Liver (tissue), 9 donors: ENCODE results near the gene BBS7. TPM values are rescaled to one million over a fixed set of nuclear protein-coding genes. Genes with fewer than 3 reads are reported as not detected.

ENCODE experiments used
- DNase-seq: peaks from one replicate; pipeline ENCODE4 v3.0.0-alpha.2; 2017; ENCODE audit warnings: low spot score
- H3K27ac ChIP-seq, 2 donors: one replicate each; pipeline ENCODE4 v1.7.0; 2013; ENCODE audit warnings: inconsistent platforms in 2 of 2, low read length in 2 of 2, control low read depth in 1 of 2, low read depth in 1 of 2, mild to moderate bottlenecking in 1 of 2
- H3K27me3 ChIP-seq, 4 donors: one replicate each; pipeline versions ENCODE4 v1.6.1 to v1.7.0; 2013; ENCODE audit warnings: low read length in 3 of 4, inconsistent platforms in 1 of 4, mild to moderate bottlenecking in 1 of 4, moderate library complexity in 1 of 4; ENCODE audit not compliant: control insufficient read depth in 4 of 4, insufficient read depth in 4 of 4
- H3K36me3 ChIP-seq, 4 donors: one replicate each; pipeline versions ENCODE4 v1.6.1 to v1.7.0; 2013; ENCODE audit warnings: low read length in 3 of 4, mild to moderate bottlenecking in 3 of 4, low read depth in 1 of 4, moderate library complexity in 1 of 4; ENCODE audit not compliant: control insufficient read depth in 4 of 4, insufficient read depth in 3 of 4
- H3K4me1 ChIP-seq, 4 donors: one replicate each; pipeline versions ENCODE4 v1.6.1 to v1.7.0; 2013; ENCODE audit warnings: low read length in 3 of 4, mild to moderate bottlenecking in 3 of 4, moderate library complexity in 1 of 4; ENCODE audit not compliant: control insufficient read depth in 4 of 4, insufficient read depth in 4 of 4
- H3K4me3 ChIP-seq, 3 donors: one replicate each; pipeline versions ENCODE4 v1.6.1 to v1.7.0; 2013; ENCODE audit warnings: low read length in 3 of 3, control low read depth in 1 of 3, low read depth in 1 of 3, mild to moderate bottlenecking in 1 of 3
- H3K9ac ChIP-seq, 2 donors: one replicate each; pipeline ENCODE4 v1.7.0; 2013; ENCODE audit warnings: low read length in 2 of 2, mild to moderate bottlenecking in 2 of 2, moderate library complexity in 2 of 2, control low read depth in 1 of 2, low read depth in 1 of 2
- H3K9me3 ChIP-seq, 4 donors: one replicate each; pipeline versions ENCODE4 v1.6.1 to v1.7.0; 2013; ENCODE audit warnings: low read length in 3 of 4; ENCODE audit not compliant: control insufficient read depth in 4 of 4
- FOXA2 ChIP-seq: IDR thresholded peaks from 2 replicates; pipeline ENCODE4 v1.6.1; 2016; ENCODE audit warnings: antibody characterized with exemption
- GABPA ChIP-seq, 2 donors: IDR thresholded peaks in 1 of 2; conservative IDR thresholded peaks in 1 of 2; 2 replicates each; pipeline ENCODE4 v1.6.1; 2016; ENCODE audit warnings: antibody characterized with exemption in 2 of 2, mild to moderate bottlenecking in 1 of 2, moderate library complexity in 1 of 2
- HNF4A ChIP-seq, 2 donors: conservative IDR thresholded peaks; 2 replicates each; pipeline ENCODE4 v1.6.1; 2016; ENCODE audit warnings: antibody characterized with exemption in 2 of 2, mild to moderate bottlenecking in 2 of 2
- HNF4G ChIP-seq: IDR thresholded peaks from 2 replicates; pipeline ENCODE4 v1.6.1; 2016; ENCODE audit warnings: antibody characterized with exemption
- JUND ChIP-seq, 2 donors: IDR thresholded peaks; 2 replicates each; pipeline ENCODE4 v1.6.1; 2016; ENCODE audit warnings: antibody characterized with exemption in 2 of 2
- NR2F2 ChIP-seq: IDR thresholded peaks from 2 replicates; pipeline ENCODE4 v1.6.1; 2016; ENCODE audit warnings: antibody characterized with exemption
- RAD21 ChIP-seq, 2 donors: IDR thresholded peaks; 2 replicates each; pipeline ENCODE4 v1.6.1; 2016; ENCODE audit warnings: antibody characterized with exemption in 2 of 2, mild to moderate bottlenecking in 2 of 2
- REST ChIP-seq: IDR thresholded peaks from 2 replicates; pipeline ENCODE4 v1.6.1; 2016; ENCODE audit warnings: antibody characterized with exemption, mild to moderate bottlenecking
- RXRA ChIP-seq, 2 donors: IDR thresholded peaks; 2 replicates each; pipeline ENCODE4 v1.6.1; 2017 to 2018; ENCODE audit warnings: antibody characterized with exemption in 2 of 2, mild to moderate bottlenecking in 1 of 2
- SP1 ChIP-seq: IDR thresholded peaks from 2 replicates; pipeline ENCODE4 v1.6.1; 2018; ENCODE audit warnings: antibody characterized with exemption, mild to moderate bottlenecking
- TAF1 ChIP-seq: conservative IDR thresholded peaks from 2 replicates; pipeline ENCODE4 v1.6.1; 2016; ENCODE audit warnings: antibody characterized with exemption, mild to moderate bottlenecking
- YY1 ChIP-seq: IDR thresholded peaks from 2 replicates; pipeline ENCODE4 v1.6.1; 2016; ENCODE audit warnings: antibody characterized with exemption, mild to moderate bottlenecking
- WGBS: extraction: QIAGEN DNeasy Blood & Tissue Kit; methylation state at CpG from one replicate; pipeline ENCODE4 v1.1.7; 2013; 5-methylcytosine and 5-hydroxymethylcytosine counted together
- polyA plus RNA-seq, 2 donors: library from polyadenylated mRNA; stranded (reverse) in 1 of 2; unstranded in 1 of 2; fragments of 200-250 nt in 1 of 2; fragments of >200 nt in 1 of 2; fragmentation: Nextera tagmentation in 1 of 2; extraction: Ambion mirVana in 1 of 2; gene quantifications; one replicate each; pipeline versions ENCODE4 v1.2.1 to v1.2.3, GENCODE V29; 2013 to 2015
- total RNA-seq, 2 donors: library from RNA; depleted of rRNA; stranded (reverse); fragments of >200 nt; gene quantifications; one replicate each; pipeline ENCODE4 v1.2.3, GENCODE V29; 2014
- TF ChIP-seq, protein P1 (sequence below): IDR thresholded peaks from 2 replicates; pipeline ENCODE4 v1.6.1; 2016; ENCODE audit warnings: antibody characterized with exemption
- TF ChIP-seq, protein P2 (sequence below): IDR thresholded peaks from 2 replicates; pipeline ENCODE4 v1.6.1; 2016; ENCODE audit warnings: antibody characterized with exemption
- TF ChIP-seq, protein P3 (sequence below): IDR thresholded peaks from 2 replicates; pipeline ENCODE4 v1.6.1; 2016; ENCODE audit warnings: antibody characterized with exemption
- donor health status: healthy.
- donor health status: healthy.
- donor health status: healthy.
- donor health status: healthy.
- donor health status: healthy.

Gene BBS7
- total and polyA plus RNA-seq, 4 donors, result 1.8 to 8.4 (median 3.1) TPM

DNA sequence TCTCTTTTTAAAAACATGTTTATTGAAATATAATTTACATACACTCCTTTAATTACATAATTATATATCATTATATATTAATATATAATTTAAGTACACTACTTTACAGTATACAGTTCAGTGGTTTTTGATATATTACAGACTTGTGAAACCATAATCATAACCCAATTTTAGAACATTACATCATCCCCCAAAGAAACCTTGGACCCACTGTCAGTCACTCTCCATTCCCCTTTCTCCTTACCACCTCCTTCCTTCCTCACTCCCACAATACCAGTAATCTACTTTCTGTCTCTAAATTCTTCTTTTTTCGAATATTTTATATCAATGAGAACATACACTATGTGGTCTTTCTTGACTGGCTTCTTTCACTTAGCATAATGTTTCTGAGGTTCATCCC, 87.1 kb downstream of the BBS7 start:
- no peaks in the 10 kb centered on the region for H3K27me3 ChIP-seq
- H3K36me3 ChIP-seq, result no peaks in the 10 kb centered on the region
- H3K9me3 ChIP-seq, result peaks cover 0 to 6% (median 2%) of the 10 kb centered on the region in 4 donors
- no peak overlapping the region for H3K27ac ChIP-seq
- no peak overlapping the region for H3K4me3 ChIP-seq
- H3K4me1 ChIP-seq, result no peaks in the 10 kb centered on the region
- no peak for TF ChIP-seq RXRA (IDR thresholded peaks at IDR 0.05)
- no peak for TF ChIP-seq GABPA (IDR thresholded peaks at IDR 0.05 in 1 of 2, conservative IDR thresholded peaks at IDR 0.05 in 1 of 2)
- no peak for TF ChIP-seq SP1
- no peak for TF ChIP-seq TAF1
- no peak for TF ChIP-seq HNF4A (conservative IDR thresholded peaks at IDR 0.05)
- no peak for TF ChIP-seq RAD21 (IDR thresholded peaks at IDR 0.05)
- TF ChIP-seq FOXA2, result no peak
- TF ChIP-seq, protein P1, sequence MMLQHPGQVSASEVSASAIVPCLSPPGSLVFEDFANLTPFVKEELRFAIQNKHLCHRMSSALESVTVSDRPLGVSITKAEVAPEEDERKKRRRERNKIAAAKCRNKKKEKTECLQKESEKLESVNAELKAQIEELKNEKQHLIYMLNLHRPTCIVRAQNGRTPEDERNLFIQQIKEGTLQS, result no peak
- no peak for TF ChIP-seq YY1
- no peak for TF ChIP-seq JUND (IDR thresholded peaks at IDR 0.05)
- no peak for TF ChIP-seq REST
- no peak for TF ChIP-seq HNF4G
- no peak for DNase-seq
- no peak overlapping the region for H3K9ac ChIP-seq
- 53% methylated on average over 1 of the region's 1 CpG for WGBS

DNA sequence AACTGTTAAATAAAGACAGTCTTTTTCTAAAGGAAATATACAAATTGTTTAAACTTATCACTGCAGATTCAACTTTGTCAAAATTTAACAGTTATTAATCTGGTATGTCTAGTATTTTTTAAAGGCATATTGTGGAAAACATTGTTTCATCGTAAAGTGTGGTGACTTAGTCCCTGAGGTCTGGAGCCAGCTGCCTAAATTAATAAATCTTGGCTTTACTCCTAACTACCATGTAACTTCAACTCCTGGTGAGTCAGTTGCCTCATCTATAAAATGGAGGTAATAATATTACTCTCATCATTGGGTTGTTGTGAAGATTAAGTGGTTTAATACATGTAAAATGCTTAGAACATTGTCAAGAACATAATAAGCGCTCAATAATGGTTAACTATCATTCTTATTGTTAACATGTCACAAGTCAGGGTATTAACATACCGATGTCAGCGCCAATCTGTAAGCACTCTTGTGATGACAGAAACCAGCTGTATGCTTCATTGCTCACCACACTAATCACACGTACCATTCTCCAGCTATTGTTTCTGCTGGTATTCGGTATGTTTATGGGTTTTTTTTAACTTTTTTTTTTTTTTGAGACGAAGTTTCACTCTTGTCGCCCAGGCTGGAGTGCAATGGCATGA, 91.2 kb downstream of the BBS7 start:
- Histone ChIP-seq H3K36me3 (no peaks in the 10 kb centered on the region), H3K27ac (no peak overlapping the region), H3K9ac (no peak overlapping the region), H3K9me3 (peaks cover 0 to under 1% (median 0%) of the 10 kb centered on the region in 4 donors), H3K27me3 (no peaks in the 10 kb centered on the region), H3K4me3 (no peak overlapping the region), H3K4me1 (no peaks in the 10 kb centered on the region)
- no peak for TF ChIP-seq NR2F2
- TF ChIP-seq TAF1, result no peak
- TF ChIP-seq, protein P2, sequence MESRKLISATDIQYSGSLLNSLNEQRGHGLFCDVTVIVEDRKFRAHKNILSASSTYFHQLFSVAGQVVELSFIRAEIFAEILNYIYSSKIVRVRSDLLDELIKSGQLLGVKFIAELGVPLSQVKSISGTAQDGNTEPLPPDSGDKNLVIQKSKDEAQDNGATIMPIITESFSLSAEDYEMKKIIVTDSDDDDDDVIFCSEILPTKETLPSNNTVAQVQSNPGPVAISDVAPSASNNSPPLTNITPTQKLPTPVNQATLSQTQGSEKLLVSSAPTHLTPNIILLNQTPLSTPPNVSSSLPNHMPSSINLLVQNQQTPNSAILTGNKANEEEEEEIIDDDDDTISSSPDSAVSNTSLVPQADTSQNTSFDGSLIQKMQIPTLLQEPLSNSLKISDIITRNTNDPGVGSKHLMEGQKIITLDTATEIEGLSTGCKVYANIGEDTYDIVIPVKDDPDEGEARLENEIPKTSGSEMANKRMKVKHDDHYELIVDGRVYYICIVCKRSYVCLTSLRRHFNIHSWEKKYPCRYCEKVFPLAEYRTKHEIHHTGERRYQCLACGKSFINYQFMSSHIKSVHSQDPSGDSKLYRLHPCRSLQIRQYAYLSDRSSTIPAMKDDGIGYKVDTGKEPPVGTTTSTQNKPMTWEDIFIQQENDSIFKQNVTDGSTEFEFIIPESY, result no peak
- TF ChIP-seq, protein P3, sequence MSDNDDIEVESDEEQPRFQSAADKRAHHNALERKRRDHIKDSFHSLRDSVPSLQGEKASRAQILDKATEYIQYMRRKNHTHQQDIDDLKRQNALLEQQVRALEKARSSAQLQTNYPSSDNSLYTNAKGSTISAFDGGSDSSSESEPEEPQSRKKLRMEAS, result no peak
- TF ChIP-seq HNF4A (conservative IDR thresholded peaks at IDR 0.05), result no peak
- TF ChIP-seq JUND (IDR thresholded peaks at IDR 0.05), result no peak
- TF ChIP-seq REST, result no peak
- TF ChIP-seq RAD21 (IDR thresholded peaks at IDR 0.05), result no peak
- TF ChIP-seq FOXA2, result no peak
- DNase-seq, result no peak
- 81% methylated on average over 8 of the region's 8 CpGs for WGBS
